Measurements from ENCODE around the gene TTC21A. TPM values are rescaled to one million over a fixed set of nuclear protein-coding genes. Genes with fewer than 3 reads are reported as not detected.
"Not testable (repeated sequence)": the region's sequence is repeated elsewhere in the genome, so short reads cannot be mapped to it uniquely, and the experiment has no call there.

Gene TTC21A
- polyA plus RNA-seq (2013, experiment 1 of 2): 0.44 TPM
- 0.39 TPM for polyA plus RNA-seq (2013, experiment 2 of 2)

GRCh38 chr3:39107388-39108199 is at the start of gene TTC21A, which contains the start of gene GORASP1:
TSS of gene TTC21A (plus strand) at chr3:39107680. CDS start at chr3:39107838, 158 bp downstream.
TSS of gene GORASP1 (minus strand) at chr3:39107627. CDS start at chr3:39107541, 86 bp downstream.
- Histone ChIP-seq H2AK5ac (ENCODE audit: low read length) (no peak within 1 kb of the TSS), H3K27ac (ENCODE audit: low read depth, low read length) (no peak within 1 kb of the TSS), H4K8ac (ENCODE audit: low read depth, low read length) (no peak within 1 kb of the TSS), H3K36me3 (ENCODE audit: control insufficient read depth, insufficient read depth, low read length) (no peaks in the 10 kb centered on the region), H4K5ac (ENCODE audit: low read length) (no peak within 1 kb of the TSS), H3K18ac (ENCODE audit: low read length) (peak within 1 kb of the TSS; percentile 22), H3K4me3 (ENCODE audit: low read length) (peak within 1 kb of the TSS; percentile 86), H3K4ac (ENCODE audit: low read depth, low read length) (no peak within 1 kb of the TSS), H2BK120ac (ENCODE audit: low read depth, low read length) (no peak within 1 kb of the TSS), H3K27me3 (ENCODE audit: insufficient read depth, low read length, poor library complexity) (no peaks in the 10 kb centered on the region), H3K4me1 (ENCODE audit: control insufficient read depth, low read depth, low read length) (no peaks in the 10 kb centered on the region), H3K56ac (ENCODE audit: low read length) (peak within 1 kb of the TSS; percentile 94), H2BK15ac (replicated peaks; ENCODE audit: low read depth) (no peak within 1 kb of the TSS), H3K23ac (ENCODE audit: low read length) (peak within 1 kb of the TSS; percentile 7), H2BK5ac (ENCODE audit: low read length) (no peak within 1 kb of the TSS), H3K79me1 (ENCODE audit: low read length) (peaks cover 9% of the 10 kb centered on the region), H3K4me2 (ENCODE audit: low read length) (peak within 1 kb of the TSS; percentile 100), H3K79me2 (ENCODE audit: control insufficient read depth, insufficient read depth, low read length) (peaks cover 2% of the 10 kb centered on the region), H3K9ac (ENCODE audit: low read length) (peak within 1 kb of the TSS; percentile 94)
- peak; percentile 95 for DNase-seq
- no CpG with 5 or more reads among the region's 74 CpGs for WGBS (ENCODE audit: extremely low coverage, insufficient coverage, low lambda C conversion rate)

GRCh38 chr3:39061228-39061627 is 46.3 kb upstream of the TTC21A start:
- DNase-seq; H3K79me1 ChIP-seq (ENCODE audit: low read length); H3K27ac ChIP-seq (ENCODE audit: low read depth, low read length); H3K36me3 ChIP-seq (ENCODE audit: control insufficient read depth, insufficient read depth, low read length); H3K27me3 ChIP-seq (ENCODE audit: insufficient read depth, low read length, poor library complexity); H3K4ac ChIP-seq (ENCODE audit: low read depth, low read length); H2BK5ac ChIP-seq (ENCODE audit: low read length); H3K23ac ChIP-seq (ENCODE audit: low read length); H3K56ac ChIP-seq (ENCODE audit: low read length); H3K9ac ChIP-seq (ENCODE audit: low read length); H2BK15ac ChIP-seq (replicated peaks; ENCODE audit: low read depth); H3K4me1 ChIP-seq (ENCODE audit: control insufficient read depth, low read depth, low read length); H2BK120ac ChIP-seq (ENCODE audit: low read depth, low read length); H4K8ac ChIP-seq (ENCODE audit: low read depth, low read length); H4K5ac ChIP-seq (ENCODE audit: low read length); H2AK5ac ChIP-seq (ENCODE audit: low read length); H3K18ac ChIP-seq (ENCODE audit: low read length); H3K4me2 ChIP-seq (ENCODE audit: low read length); H3K79me2 ChIP-seq (ENCODE audit: control insufficient read depth, insufficient read depth, low read length); H3K4me3 ChIP-seq (ENCODE audit: low read length): not testable (repeated sequence)
- no CpG with 5 or more reads among the region's 2 CpGs for WGBS (ENCODE audit: extremely low coverage, insufficient coverage, low lambda C conversion rate)

GRCh38 chr3:39062180-39062579 is 45.3 kb upstream of the TTC21A start:
- Histone ChIP-seq H3K23ac (ENCODE audit: low read length) (no peak overlapping the region), H2AK5ac (ENCODE audit: low read length) (no peak overlapping the region), H3K27me3 (ENCODE audit: insufficient read depth, low read length, poor library complexity) (no peaks in the 10 kb centered on the region), H3K27ac (ENCODE audit: low read depth, low read length) (no peak overlapping the region), H3K79me2 (ENCODE audit: control insufficient read depth, insufficient read depth, low read length) (peaks cover 7% of the 10 kb centered on the region), H4K5ac (ENCODE audit: low read length) (no peak overlapping the region), H3K18ac (ENCODE audit: low read length) (no peak overlapping the region), H3K56ac (ENCODE audit: low read length) (peak overlapping the region; percentile 42), H3K4me2 (ENCODE audit: low read length) (no peak overlapping the region), H2BK120ac (ENCODE audit: low read depth, low read length) (no peak overlapping the region), H2BK15ac (replicated peaks; ENCODE audit: low read depth) (no peak overlapping the region), H3K9ac (ENCODE audit: low read length) (no peak overlapping the region), H3K4me3 (ENCODE audit: low read length) (no peak overlapping the region), H4K8ac (ENCODE audit: low read depth, low read length) (no peak overlapping the region), H3K36me3 (ENCODE audit: control insufficient read depth, insufficient read depth, low read length) (no peaks in the 10 kb centered on the region), H2BK5ac (ENCODE audit: low read length) (no peak overlapping the region), H3K4ac (ENCODE audit: low read depth, low read length) (no peak overlapping the region), H3K79me1 (ENCODE audit: low read length) (peaks cover 3% of the 10 kb centered on the region), H3K4me1 (ENCODE audit: control insufficient read depth, low read depth, low read length) (no peaks in the 10 kb centered on the region)
- WGBS (ENCODE audit: extremely low coverage, insufficient coverage, low lambda C conversion rate): no CpG with 5 or more reads among the region's 1 CpG
- DNase-seq: no peak

GRCh38 chr3:39063143-39063542 is 44.3 kb upstream of the TTC21A start:
- Histone ChIP-seq H3K4me1 (ENCODE audit: control insufficient read depth, low read depth, low read length) (no peaks in the 10 kb centered on the region), H3K4ac (ENCODE audit: low read depth, low read length) (no peak overlapping the region), H3K18ac (ENCODE audit: low read length) (no peak overlapping the region), H2BK120ac (ENCODE audit: low read depth, low read length) (no peak overlapping the region), H2BK5ac (ENCODE audit: low read length) (no peak overlapping the region), H3K79me2 (ENCODE audit: control insufficient read depth, insufficient read depth, low read length) (peaks cover 6% of the 10 kb centered on the region), H2AK5ac (ENCODE audit: low read length) (no peak overlapping the region), H3K36me3 (ENCODE audit: control insufficient read depth, insufficient read depth, low read length) (no peaks in the 10 kb centered on the region), H3K27me3 (ENCODE audit: insufficient read depth, low read length, poor library complexity) (no peaks in the 10 kb centered on the region), H4K8ac (ENCODE audit: low read depth, low read length) (no peak overlapping the region), H3K56ac (ENCODE audit: low read length) (no peak overlapping the region), H3K27ac (ENCODE audit: low read depth, low read length) (no peak overlapping the region), H3K23ac (ENCODE audit: low read length) (no peak overlapping the region), H3K4me2 (ENCODE audit: low read length) (no peak overlapping the region), H3K9ac (ENCODE audit: low read length) (no peak overlapping the region), H2BK15ac (replicated peaks; ENCODE audit: low read depth) (no peak overlapping the region), H3K79me1 (ENCODE audit: low read length) (peaks cover 3% of the 10 kb centered on the region), H3K4me3 (ENCODE audit: low read length) (no peak overlapping the region), H4K5ac (ENCODE audit: low read length) (no peak overlapping the region)
- no peak for DNase-seq
- WGBS (ENCODE audit: extremely low coverage, insufficient coverage, low lambda C conversion rate): no CpG with 5 or more reads among the region's 3 CpGs

- no CpG with 5 or more reads among the region's 1 CpG for WGBS (ENCODE audit: extremely low coverage, insufficient coverage, low lambda C conversion rate)
- Histone ChIP-seq H3K18ac (ENCODE audit: low read length) (no peak overlapping the region), H2BK120ac (ENCODE audit: low read depth, low read length) (no peak overlapping the region), H3K4me1 (ENCODE audit: control insufficient read depth, low read depth, low read length) (no peaks in the 10 kb centered on the region), H3K36me3 (ENCODE audit: control insufficient read depth, insufficient read depth, low read length) (no peaks in the 10 kb centered on the region), H2BK5ac (ENCODE audit: low read length) (no peak overlapping the region), H2AK5ac (ENCODE audit: low read length) (no peak overlapping the region), H3K4me3 (ENCODE audit: low read length) (no peak overlapping the region), H3K27ac (ENCODE audit: low read depth, low read length) (no peak overlapping the region), H4K8ac (ENCODE audit: low read depth, low read length) (no peak overlapping the region), H2BK15ac (replicated peaks; ENCODE audit: low read depth) (no peak overlapping the region), H3K27me3 (ENCODE audit: insufficient read depth, low read length, poor library complexity) (no peaks in the 10 kb centered on the region), H3K56ac (ENCODE audit: low read length) (no peak overlapping the region), H4K5ac (ENCODE audit: low read length) (no peak overlapping the region), H3K79me2 (ENCODE audit: control insufficient read depth, insufficient read depth, low read length) (peaks cover 4% of the 10 kb centered on the region), H3K9ac (ENCODE audit: low read length) (no peak overlapping the region), H3K23ac (ENCODE audit: low read length) (no peak overlapping the region), H3K4ac (ENCODE audit: low read depth, low read length) (no peak overlapping the region), H3K4me2 (ENCODE audit: low read length) (no peak overlapping the region), H3K79me1 (ENCODE audit: low read length) (peaks cover 3% of the 10 kb centered on the region)
- no peak for DNase-seq
These were observed 42.8 kb upstream of the TTC21A start for GRCh38 chr3:39064646-39065045.
